ENCODE measurements around the gene MLLT1.
A peak's percentile ranks its signal among the peaks of the same experiment; 100 is the strongest.

Gene MLLT1

GRCh38 chr19:6238643-6239281 lies 41.0 kb downstream of the MLLT1 start:
- peaks cover 60% of the 10 kb centered on the region for H4K20me1 ChIP-seq (ENCODE audit: insufficient read depth, low read length, poor library complexity, severe bottlenecking)
- no peak overlapping the region for H3K4me3 ChIP-seq (ENCODE audit: low read length, poor library complexity, severe bottlenecking)
- H3K27me3 ChIP-seq (ENCODE audit: insufficient read depth, low read length, poor library complexity, severe bottlenecking): no peaks in the 10 kb centered on the region
- H2AFZ ChIP-seq (ENCODE audit: low read length): no peak overlapping the region
- no peak for TF ChIP-seq EZH2phosphoT487 (IDR thresholded peaks at IDR 0.05; ENCODE audit: borderline replicate concordance)
- TF ChIP-seq CTCF (conservative IDR thresholded peaks at IDR 0.05; ENCODE audit: low read length): no peak
- peaks cover 92% of the 10 kb centered on the region for H3K79me2 ChIP-seq (ENCODE audit: insufficient read depth, low read length)
- no peaks in the 10 kb centered on the region for H3K9me2 ChIP-seq (replicated peaks; ENCODE audit: low read depth, low read length)
- H3K36me3 ChIP-seq (ENCODE audit: insufficient read depth, low read length): no peaks in the 10 kb centered on the region
- H3K4me2 ChIP-seq (ENCODE audit: low read depth, low read length, poor library complexity, severe bottlenecking): peak overlapping the region; percentile 17
- no peaks in the 10 kb centered on the region for H3K9me3 ChIP-seq (ENCODE audit: insufficient read depth, low read depth, low read length)
- no peak overlapping the region for H3K9ac ChIP-seq (ENCODE audit: low read depth, low read length, poor library complexity, severe bottlenecking)
- H3K4me1 ChIP-seq (ENCODE audit: insufficient read depth, low read length, poor library complexity, severe bottlenecking): peaks cover 18% of the 10 kb centered on the region
- H3F3A ChIP-seq (ENCODE audit: low read depth): 0 out of 2 replicates have a peak, but pooled peaks cover 6% of the 10 kb centered on the region

- no peak overlapping the region for H3K4me3 ChIP-seq (ENCODE audit: low read length, poor library complexity, severe bottlenecking)
Measured at GRCh38 chr19:6238256-6238642, 41.5 kb downstream of the MLLT1 start.

GRCh38 chr19:6236310-6237291 lies 43.2 kb downstream of the MLLT1 start:
- 0 out of 2 replicates have a peak, but pooled peaks cover 6% of the 10 kb centered on the region for H3F3A ChIP-seq (ENCODE audit: low read depth)
- H3K27me3 ChIP-seq (ENCODE audit: insufficient read depth, low read length, poor library complexity, severe bottlenecking): no peaks in the 10 kb centered on the region
- H2AFZ ChIP-seq (ENCODE audit: low read length): no peak overlapping the region
- H3K9me2 ChIP-seq (replicated peaks; ENCODE audit: low read depth, low read length): no peaks in the 10 kb centered on the region
- no peaks in the 10 kb centered on the region for H3K36me3 ChIP-seq (ENCODE audit: insufficient read depth, low read length)
- no peak overlapping the region for H3K9ac ChIP-seq (ENCODE audit: low read depth, low read length, poor library complexity, severe bottlenecking)
- H3K79me2 ChIP-seq (ENCODE audit: insufficient read depth, low read length): peaks cover 92% of the 10 kb centered on the region
- H3K4me3 ChIP-seq (ENCODE audit: low read length, poor library complexity, severe bottlenecking): no peak overlapping the region
- no peaks in the 10 kb centered on the region for H3K9me3 ChIP-seq (ENCODE audit: insufficient read depth, low read depth, low read length)
- H3K4me1 ChIP-seq (ENCODE audit: insufficient read depth, low read length, poor library complexity, severe bottlenecking): peaks cover 21% of the 10 kb centered on the region
- no peak overlapping the region for H3K4me2 ChIP-seq (ENCODE audit: low read depth, low read length, poor library complexity, severe bottlenecking)
- H4K20me1 ChIP-seq (ENCODE audit: insufficient read depth, low read length, poor library complexity, severe bottlenecking): peaks cover 54% of the 10 kb centered on the region
- TF ChIP-seq CTCF (conservative IDR thresholded peaks at IDR 0.05; ENCODE audit: low read length) (no peak), EZH2phosphoT487 (IDR thresholded peaks at IDR 0.05; ENCODE audit: borderline replicate concordance) (no peak)

More at GRCh38 chr19:6238256-6238642, 41.5 kb downstream of the MLLT1 start:
- Histone ChIP-seq H3K9ac (ENCODE audit: low read depth, low read length, poor library complexity, severe bottlenecking) (no peak overlapping the region), H3K79me2 (ENCODE audit: insufficient read depth, low read length) (peaks cover 92% of the 10 kb centered on the region), H2AFZ (ENCODE audit: low read length) (no peak overlapping the region), H3K27me3 (ENCODE audit: insufficient read depth, low read length, poor library complexity, severe bottlenecking) (no peaks in the 10 kb centered on the region), H4K20me1 (ENCODE audit: insufficient read depth, low read length, poor library complexity, severe bottlenecking) (peaks cover 58% of the 10 kb centered on the region), H3F3A (ENCODE audit: low read depth) (0 out of 2 replicates have a peak, but pooled peaks cover 6% of the 10 kb centered on the region), H3K36me3 (ENCODE audit: insufficient read depth, low read length) (no peaks in the 10 kb centered on the region), H3K9me2 (replicated peaks; ENCODE audit: low read depth, low read length) (no peaks in the 10 kb centered on the region), H3K9me3 (ENCODE audit: insufficient read depth, low read depth, low read length) (no peaks in the 10 kb centered on the region), H3K4me1 (ENCODE audit: insufficient read depth, low read length, poor library complexity, severe bottlenecking) (peaks cover 21% of the 10 kb centered on the region), H3K4me2 (ENCODE audit: low read depth, low read length, poor library complexity, severe bottlenecking) (peak overlapping the region; percentile 17)
- no peak for TF ChIP-seq CTCF (conservative IDR thresholded peaks at IDR 0.05; ENCODE audit: low read length)
- no peak for TF ChIP-seq EZH2phosphoT487 (IDR thresholded peaks at IDR 0.05; ENCODE audit: borderline replicate concordance)

Data from Loucy (cell line).